LNCAP (cell line): ENCODE results near the gene CDK15.

Source experiments
- CTCF ChIP-seq: fragments of 450-650 bp; IDR thresholded peaks from 2 replicates; pipeline ENCODE4 v1.5.1; 2017; ENCODE audit warnings: mild to moderate bottlenecking

Gene CDK15

DNA sequence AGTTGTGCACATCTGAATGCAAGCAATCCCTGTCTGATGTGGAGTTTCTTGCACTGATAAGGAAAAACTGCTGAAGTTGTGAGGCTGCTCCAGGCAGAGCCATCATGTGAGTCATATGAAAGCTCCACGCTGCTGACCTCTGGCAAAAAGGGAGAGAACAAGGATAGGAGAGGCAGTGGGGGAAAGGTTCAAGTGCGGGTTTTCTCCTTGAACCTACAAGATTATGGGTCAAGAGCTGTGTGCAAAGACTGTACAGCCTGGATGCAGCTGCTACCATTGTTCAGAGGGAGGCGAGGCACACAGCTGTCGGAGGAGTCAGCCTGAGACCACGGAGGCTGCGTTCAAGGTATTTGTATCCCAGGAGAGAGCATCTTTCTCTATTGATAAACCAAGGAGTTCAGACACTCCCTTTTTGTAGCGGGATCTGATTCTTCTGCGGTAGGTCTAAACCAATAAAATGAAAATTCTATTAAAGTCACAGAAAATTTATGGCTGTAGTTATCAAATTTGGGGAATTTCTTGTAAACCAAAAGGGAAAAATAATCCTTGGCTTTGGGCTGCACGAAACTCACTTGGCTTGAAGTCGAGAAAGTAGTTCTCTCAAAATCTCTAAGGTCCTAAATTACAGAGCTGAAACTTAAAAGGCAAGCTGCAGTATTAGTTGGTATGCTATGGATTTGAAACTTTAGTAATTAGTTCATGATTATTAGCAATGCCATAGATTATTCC is at the start of gene CDK15:
Gene CDK15 (plus strand): TSS at position 96 of the 729 bp plus-strand sequence. CDS start 128 bp downstream, at position 224.
- no peak for TF ChIP-seq CTCF

GRCh38 chr2:201758234-201758633 is 48.1 kb upstream of the CDK15 start:
- TF ChIP-seq CTCF, result no peak

GRCh38 chr2:201758873-201759272 is 47.5 kb upstream of the CDK15 start:
- no peak for TF ChIP-seq CTCF

DNA sequence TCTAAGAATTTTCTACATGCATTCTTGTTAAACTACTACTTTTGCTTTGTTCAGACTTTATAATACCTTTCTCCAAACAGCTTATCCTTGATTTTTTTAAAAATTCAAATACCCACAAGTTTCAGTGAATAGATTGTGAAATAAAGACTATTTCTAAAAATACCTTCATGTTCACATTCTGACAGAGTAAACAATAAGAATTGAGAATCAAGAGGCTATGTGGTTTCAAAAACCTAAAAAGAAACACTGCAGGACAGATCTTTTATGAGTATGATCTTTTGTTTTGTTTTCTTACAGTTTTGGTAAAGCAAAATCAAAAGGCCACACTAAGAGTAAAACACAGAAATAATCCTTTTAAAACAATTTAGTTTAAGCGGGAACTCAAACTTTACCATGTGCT is 46.8 kb upstream of the CDK15 start:
- no peak for TF ChIP-seq CTCF

GRCh38 chr2:201761101-201761500 is 45.2 kb upstream of the CDK15 start:
- TF ChIP-seq CTCF, result no peak

DNA sequence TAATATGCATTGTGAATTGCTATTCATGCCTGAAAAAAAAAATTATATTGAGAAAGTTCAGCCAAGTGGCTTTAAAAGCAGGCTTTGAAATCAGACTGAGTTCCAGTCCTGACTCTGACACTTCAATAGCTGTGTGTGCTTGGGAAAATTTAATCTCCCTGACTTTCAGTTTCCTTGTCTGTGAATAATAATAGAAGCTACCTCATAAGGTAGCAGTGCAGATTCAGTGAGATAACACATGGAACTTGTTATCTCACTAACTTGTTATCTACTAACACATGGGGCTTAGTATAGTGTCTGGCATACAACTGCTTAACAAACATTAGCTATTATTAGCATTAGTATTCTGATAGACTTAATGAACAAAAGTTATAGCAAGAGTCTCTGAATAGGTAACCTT is 40.5 kb upstream of the CDK15 start:
- no peak for TF ChIP-seq CTCF

DNA sequence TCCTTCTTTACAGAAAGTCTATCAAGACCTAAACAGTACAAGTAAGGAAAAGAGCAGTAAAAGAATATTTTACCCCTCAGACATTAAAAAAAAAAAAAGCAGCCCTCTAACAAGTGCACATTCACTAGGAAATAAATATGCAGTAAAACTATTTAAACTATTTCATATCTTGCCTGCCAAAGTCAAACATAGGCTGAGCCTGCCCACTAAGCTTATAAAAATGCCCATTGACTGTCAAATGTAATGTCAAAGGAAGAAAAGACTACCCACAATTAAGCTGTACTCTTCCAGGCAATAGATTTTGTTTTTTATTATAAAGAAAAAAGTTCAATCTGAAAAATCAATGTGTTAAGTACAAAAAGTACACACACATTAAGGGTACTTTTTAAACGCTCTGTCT is 37.4 kb upstream of the CDK15 start:
- TF ChIP-seq CTCF, result no peak
